EL (cell line): ENCODE results near the gene CACNA1I.

ENCODE experiments used
- DNase-seq: peaks from one replicate; pipeline ENCODE4 v3.0.0-alpha.2; 2016

The CACNA1I gene

DNA sequence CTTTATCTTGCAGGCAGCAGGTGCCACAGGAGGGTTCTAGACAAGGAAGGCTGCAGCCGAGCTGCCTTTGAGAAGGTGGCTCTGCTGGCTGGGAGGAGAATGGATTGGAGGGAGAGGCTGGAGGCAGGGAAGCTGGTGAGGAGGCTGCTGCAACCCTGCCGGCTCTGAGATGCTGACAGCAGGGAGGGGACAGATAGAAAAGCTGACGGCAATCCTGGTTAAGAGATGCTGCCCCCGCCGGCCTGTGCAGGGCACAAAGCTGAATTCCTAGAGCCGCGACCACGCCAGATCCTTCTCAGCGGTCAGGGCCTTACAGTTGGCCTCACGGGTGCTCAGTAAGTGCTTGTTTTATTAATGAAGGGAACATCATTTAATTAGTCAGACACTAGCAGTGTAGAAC, 105.4 kb downstream of the CACNA1I start:
- no peak for DNase-seq

DNA sequence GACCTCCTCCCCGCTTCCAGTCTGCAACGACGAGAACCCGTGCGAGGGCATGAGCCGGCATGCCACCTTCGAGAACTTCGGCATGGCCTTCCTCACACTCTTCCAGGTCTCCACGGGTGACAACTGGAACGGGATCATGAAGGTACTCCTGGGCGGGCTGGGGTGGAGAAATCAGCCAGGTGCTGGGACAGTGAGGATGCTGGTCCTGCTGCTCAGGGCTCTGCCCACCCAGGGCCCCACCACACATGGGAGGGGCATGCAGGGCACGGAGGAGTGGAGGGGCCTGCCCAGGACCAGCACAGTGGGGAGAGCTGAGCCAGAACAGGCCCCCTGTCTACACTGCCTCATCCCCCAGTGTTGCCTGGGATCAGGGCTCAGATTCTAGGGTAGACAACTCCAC, 107.4 kb downstream of the CACNA1I start:
- DNase-seq = no peak

DNA sequence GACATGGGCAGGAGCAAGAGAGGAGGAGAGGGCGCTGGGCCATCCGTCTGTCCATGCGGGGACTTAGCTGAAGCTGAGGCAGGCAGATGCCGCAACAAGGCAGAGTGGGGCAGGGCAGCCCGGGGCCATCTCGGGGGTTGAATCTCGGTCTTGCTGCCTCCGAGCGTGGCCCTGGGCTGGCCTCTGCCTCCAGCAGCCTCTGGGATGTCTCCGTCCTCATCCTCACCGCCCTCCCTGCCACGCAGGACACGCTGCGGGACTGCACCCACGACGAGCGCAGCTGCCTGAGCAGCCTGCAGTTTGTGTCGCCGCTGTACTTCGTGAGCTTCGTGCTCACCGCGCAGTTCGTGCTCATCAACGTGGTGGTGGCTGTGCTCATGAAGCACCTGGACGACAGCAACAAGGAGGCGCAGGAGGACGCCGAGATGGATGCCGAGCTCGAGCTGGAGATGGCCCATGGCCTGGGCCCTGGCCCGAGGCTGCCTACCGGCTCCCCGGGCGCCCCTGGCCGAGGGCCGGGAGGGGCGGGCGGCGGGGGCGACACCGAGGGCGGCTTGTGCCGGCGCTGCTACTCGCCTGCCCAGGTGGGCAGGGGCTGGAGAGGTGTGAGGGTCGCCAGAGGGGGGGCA, 108.4 kb downstream of the CACNA1I start:
- DNase-seq = no peak

DNA sequence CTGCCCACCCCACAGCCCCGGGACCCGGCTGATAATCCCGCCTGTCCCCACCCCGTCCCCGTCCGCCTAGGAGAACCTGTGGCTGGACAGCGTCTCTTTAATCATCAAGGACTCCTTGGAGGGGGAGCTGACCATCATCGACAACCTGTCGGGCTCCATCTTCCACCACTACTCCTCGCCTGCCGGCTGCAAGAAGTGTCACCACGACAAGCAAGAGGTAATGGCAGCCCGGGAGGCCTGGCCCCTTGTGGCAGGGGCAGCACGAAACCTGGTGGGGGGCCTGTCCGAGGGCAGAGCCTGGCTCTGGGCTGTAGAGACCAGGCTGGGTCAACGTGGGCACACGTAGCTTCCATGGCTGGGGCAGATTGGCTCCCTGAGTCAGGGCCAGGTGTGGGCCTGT, 109.1 kb downstream of the CACNA1I start:
- DNase-seq = no peak

DNA sequence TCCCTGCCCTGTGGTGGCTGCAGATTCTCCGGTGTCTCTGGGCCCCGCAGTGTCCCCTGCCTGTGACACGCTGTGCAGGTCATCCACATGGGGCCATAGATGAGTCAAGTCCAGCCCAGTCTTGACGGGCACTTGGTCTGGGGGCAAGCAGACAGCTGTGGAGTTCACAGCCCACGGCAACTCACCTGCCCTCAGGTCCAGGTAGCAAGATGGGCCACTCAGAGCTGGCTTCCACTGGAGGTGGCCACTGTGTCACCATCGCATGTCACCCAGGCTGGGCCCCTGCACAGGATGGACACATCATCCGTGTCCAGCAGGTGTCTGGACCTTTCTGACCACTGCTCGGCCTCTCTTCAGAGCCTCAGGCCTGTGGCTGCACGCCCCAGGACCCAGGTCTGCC, 109.9 kb downstream of the CACNA1I start:
- DNase-seq = no peak

GRCh38 chr22:39681038-39681861, 110.7 kb downstream of the CACNA1I start:
- DNase-seq = no peak

GRCh38 chr22:39682994-39683393, 112.4 kb downstream of the CACNA1I start:
- no peak for DNase-seq

DNA sequence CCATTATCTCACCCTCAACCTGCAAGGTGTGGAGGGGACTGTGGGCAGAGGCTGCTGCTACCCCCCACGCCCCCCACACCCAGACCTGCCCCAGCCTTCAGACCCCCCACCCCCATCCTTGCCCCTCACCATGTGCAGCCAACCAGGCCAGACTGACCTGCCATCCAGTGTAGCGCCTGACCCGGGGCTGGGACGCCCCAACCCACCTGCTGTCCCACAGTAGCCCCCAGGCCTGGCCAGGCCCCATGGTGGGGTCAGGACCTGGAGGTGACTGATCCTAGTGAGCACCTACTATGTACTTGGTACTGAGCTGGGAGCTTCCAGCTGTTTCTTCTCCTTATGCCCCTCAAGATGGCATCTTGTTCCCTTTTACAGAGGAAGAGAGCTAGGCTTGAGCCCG, 113.1 kb downstream of the CACNA1I start:
- DNase-seq = no peak

DNA sequence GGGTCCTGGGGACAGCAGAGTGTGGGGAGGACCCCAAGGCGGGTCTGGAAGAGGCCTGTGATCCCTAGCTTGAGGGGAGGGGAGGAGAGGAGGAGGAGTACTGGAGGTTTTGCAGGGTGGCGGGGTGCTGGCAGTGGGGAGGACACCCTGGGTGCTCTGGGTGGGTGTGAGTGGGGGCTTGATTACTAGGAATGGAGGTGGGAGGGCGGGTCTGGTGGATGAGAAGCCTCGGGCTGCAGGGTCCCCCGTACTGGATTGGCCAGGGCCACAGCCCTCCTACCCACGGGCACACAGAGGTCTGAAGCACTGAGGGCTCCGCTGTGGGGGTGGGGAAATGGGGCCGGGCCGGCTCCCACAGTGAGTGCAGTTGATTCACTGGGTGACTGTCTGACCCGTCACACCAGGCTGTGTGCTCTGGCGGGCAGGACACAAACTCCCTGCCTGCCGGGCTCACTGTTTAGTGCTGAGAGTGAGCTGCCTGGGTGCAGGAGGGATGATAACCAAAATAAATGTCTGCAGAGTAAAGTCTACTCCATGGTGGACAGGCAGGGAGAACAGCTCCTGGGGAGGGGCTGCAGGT, 114.2 kb downstream of the CACNA1I start:
- DNase-seq = no peak

GRCh38 chr22:39685336-39686177, 115.0 kb downstream of the CACNA1I start:
- DNase-seq = no peak

GRCh38 chr22:39686178-39686620, 115.6 kb downstream of the CACNA1I start:
- DNase-seq = no peak

GRCh38 chr22:39686776-39687525, 116.4 kb downstream of the CACNA1I start:
- no peak for DNase-seq

DNA sequence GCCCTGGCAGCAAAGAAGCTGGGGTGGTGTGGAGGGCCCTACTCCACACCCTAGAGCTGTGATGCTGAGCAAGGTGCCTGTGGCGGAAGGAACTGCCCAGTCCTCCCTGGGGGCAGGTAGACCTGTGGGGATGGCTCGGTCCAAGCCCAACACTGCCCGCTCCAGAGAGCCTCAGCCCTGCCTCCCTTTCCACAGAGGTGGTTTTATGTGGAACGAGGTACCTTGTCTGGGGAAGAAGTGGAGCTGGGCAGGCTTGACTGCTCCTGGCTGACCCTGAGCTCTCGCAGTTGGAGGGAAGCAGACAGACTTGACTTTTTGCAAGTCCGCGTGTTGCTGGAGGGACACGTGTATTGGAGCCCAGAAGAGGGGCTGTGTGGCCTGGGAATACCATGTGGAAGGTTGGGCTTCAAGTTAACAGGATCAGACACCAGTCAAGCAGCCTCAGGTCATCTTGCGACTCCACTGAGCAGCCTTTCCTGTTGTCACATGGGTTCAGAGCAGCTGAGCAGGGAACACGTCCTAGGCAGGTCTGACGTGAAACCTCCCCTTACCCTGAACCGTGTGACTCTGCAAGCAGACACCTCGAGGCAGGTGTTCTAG, 117.7 kb downstream of the CACNA1I start:
- no peak for DNase-seq

DNA sequence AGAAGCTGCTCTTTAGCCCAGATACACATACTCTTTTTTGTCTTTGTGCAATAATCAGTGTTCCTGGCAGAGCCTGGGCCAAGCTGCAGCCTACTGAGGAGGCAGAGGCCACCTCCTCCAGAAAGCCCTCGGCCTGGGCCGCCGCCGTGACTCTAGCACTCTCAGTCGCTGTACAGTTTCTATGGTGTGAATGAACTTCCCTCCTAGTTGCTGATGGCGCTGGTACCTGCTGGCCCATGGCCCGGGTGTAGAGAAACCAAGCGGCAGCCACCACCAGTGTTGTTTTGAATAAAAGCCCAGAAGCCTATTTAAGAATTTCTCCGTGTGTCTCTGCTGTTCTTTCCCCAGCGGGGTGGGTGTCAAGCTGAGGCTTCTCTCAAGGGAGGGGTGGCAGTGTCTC, 118.9 kb downstream of the CACNA1I start:
- DNase-seq = no peak

DNA sequence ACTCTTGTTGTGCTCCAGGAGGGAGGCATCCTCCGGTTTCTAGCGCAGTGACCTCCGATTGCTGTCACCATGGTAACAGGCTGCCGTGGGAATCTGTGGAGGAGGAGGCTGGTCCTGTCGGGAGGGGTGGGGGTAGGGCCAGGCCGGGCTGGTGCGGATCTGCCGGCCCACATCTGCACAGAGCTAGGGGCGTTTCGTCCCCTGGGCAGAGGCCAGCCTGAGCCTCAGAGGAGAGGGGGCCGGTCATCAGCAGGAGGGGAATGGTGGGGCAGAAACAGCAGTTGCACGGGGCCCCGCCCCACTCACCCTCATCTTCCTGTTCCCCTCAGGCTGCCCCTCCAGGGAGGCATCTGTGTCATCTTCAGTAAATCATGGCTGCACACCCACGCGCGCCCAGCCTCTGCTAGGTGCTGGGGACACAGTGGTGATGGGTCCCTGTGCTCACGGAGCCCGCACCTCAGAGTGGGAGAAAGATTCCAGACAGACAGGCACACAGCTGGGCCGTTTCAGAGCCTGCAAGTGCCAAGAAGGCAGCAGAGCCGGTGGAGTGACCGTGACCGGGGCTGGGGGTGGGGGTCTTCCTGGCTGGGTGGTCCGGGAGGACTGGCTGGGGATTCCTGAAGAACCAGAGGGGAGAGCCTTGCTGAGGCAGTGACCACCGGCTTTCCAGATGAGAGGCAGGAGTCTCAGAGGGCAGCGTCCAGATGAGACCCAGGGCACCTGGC, 120.5 kb downstream of the CACNA1I start:
- DNase-seq = peak; percentile 13

DNA sequence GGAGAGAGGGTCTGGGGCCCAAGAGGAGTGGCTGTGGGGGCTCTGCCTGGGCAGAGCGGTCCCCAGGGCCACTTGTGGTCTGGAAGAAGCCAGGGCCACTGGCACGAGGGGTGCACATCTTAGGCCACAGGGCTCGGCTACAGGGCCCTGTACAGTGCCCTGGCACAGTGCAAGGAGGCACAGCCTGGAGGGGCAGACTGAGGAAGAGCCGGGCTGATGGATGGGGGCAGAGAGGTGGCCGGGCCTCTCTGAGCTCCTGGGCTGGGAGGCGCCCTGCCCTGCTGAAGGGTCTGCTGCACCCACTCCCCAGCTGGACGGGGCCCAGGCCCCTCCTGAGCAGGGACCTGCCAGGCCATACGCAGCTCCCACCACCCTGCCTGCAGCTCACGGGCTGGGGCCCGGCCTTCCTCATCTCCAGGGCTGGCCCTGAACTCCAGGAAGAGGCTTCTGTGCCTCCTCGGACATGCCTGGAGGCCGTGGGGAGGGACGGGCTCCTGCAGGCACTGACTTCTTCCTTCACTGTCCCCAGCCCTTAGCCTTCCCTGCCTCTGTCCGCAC, 123.5 kb downstream of the CACNA1I start:
- no peak for DNase-seq

GRCh38 chr22:39697790-39698430, 127.4 kb downstream of the CACNA1I start:
- DNase-seq = no peak

DNA sequence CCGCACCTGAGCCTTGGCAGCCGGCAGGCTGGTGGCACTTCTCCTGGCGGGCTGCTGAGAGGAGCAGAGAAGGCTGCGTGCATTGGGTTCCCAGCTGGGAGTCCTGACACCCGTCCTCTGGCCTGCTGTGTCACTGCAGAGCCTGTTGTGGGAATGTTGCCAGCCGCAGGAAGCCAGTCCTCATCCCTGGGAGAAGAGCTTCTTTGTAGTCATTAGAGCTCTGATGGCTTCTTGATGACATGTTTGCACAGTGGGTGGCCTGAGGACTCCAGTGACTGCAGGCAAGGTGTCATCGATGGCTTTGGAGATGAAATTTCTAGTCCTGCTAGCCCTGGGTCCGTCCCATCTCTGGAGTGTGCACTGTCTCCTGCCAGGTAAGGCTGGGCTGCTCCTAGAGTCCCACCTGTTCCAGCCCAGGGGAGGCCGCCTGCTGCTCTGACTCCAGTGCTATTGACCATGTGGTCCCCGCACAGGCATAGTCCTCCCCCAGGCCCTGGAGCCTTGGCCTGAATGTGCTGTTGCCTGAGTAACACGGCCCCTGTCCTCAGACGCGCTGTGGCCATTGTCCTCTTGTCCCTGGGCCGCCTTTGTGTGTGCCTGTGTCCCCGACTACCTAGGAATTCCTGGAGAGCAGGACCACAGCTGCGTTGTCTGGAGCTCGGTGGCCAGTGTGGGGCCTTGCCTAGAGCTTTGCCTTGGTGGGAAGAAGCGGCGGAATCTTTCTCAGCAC, 129.2 kb downstream of the CACNA1I start:
- DNase-seq = no peak

DNA sequence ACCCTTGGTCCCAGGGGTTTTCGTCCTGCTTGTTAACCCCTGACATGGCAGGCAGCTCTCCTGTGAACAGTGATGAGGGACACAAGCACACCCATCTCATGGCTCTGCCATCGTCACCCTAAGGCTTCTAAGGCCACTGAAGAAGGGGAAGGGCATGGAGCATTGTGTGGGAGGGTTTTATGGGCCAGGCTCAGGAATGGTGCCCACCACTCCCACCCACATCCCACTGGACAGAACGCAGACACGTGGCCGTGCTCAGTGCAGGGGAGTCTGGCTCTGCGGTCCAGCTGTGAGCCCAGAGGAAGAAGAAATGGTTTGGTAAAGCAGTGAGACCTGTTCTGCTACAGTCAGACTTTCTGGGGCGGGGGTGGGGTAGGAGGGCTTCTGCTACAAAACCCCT, 130.0 kb downstream of the CACNA1I start:
- no peak for DNase-seq

DNA sequence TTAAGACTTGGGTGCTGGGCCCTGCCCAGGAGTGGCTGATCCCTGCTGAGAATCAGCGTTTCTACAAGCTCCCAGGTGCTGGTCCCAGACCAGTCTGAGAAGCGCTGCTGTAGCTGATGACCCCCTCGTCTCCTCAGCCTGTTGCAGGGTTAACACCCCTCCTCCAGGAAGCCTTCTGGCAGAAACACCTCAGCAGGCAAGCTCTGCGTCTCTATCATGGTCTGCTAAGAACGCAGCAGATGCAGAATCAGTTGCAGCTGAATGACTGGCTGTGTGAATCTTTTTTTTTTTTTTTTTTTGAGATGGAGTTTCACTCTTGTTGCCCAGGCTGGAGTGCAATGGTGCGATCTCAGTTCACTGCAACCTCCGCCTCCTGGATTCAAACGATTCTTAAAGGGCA, 132.5 kb downstream of the CACNA1I start:
- no peak for DNase-seq
